Measurements from ENCODE around the gene EGFR. TPM values are rescaled to one million over a fixed set of nuclear protein-coding genes. Genes with fewer than 3 reads are reported as not detected.
A peak's percentile ranks its signal among the peaks of the same experiment; 100 is the strongest.

The EGFR gene
- total RNA-seq, 4 donors from 2014 or later = 79.3 to 125 (median 110) TPM

DNA sequence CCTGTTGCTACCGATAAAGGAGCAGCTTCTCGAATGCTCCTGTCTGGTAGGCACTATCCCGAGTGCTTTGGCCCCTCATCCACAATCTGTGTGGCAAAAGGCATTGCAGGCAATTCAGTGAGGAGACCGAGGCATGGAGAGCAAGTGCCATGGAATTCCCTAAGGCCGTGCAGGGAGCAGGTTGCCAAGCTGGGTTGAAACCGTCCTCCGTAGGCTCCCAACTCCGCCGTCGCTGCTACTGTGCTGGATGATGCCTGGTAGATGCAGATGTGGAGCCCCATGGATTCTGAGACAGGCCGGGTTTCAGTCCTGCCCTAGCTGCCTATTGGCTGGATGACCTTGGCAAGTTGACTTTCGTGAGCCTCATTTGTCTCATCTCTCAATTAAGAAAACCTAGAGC is 85.3 kb downstream of the EGFR start:
- H3K36me3 ChIP-seq = no peaks in the 10 kb centered on the region
- peak overlapping the region in 2 of 4 donors; percentile 1 to 23 for H3K27ac ChIP-seq (replicated peaks in 1 of 4)
- H3K9me3 ChIP-seq = no peaks in the 10 kb centered on the region
- DNase-seq (ENCODE audit: extremely low spot score) = no peak
- H3K27me3 ChIP-seq = no peaks in the 10 kb centered on the region
- no peak overlapping the region for H3K4me3 ChIP-seq
- TF ChIP-seq CTCF (IDR thresholded peaks at IDR 0.05) (no peak), EP300 (IDR thresholded peaks at IDR 0.05) (no peak), POLR2AphosphoS5 (IDR thresholded peaks at IDR 0.05) (no peak), POLR2A (IDR thresholded peaks at IDR 0.05; ENCODE audit: low read depth) (no peak)
- intact Hi-C loops (cut with DNase I) = no loop called here
- H3K4me1 ChIP-seq = peaks cover 29 to 83% (median 73%) of the 10 kb centered on the region in 4 donors
- WGBS = 94% methylated on average over 12 of the region's 12 CpGs

DNA sequence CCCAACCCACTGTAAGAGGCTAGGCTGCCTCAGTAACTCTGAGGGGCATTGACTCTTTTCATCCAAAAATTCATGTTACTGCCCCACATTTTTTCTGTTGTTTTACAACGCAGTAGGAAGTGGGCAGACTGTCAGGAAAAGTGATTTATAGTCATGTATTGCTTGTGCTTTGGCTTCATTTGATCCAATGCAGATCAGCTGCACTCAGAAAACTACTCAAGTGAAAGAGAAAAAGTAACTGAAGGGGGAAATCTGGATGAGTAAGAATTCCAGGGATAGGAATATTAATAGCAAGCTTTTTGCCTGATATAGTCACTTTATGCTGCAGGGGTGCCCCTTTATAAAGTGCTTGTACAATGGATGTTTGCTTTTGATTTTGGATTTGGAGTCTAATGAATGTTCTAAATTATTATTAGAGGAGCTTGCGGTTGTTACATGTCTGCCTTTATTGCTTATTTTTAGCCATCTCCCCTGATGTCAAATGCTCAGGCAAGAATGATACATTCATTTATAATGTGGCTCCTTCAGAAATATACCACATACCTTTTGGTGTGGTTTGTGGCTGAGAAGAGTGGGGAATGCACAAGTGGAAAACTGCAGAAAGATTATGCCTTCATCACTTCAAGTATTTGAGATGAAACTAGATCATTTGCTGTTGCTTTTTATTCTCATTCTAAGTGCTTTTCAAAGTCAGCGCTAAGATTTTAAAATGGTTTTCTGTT is 86.1 kb downstream of the EGFR start:
- Histone ChIP-seq H3K27ac (replicated peaks in 1 of 4) (peak overlapping the region in 2 of 4 donors; percentile 1 to 23), H3K27me3 (no peaks in the 10 kb centered on the region), H3K9me3 (no peaks in the 10 kb centered on the region), H3K36me3 (no peaks in the 10 kb centered on the region), H3K4me1 (peaks cover 26 to 83% (median 73%) of the 10 kb centered on the region in 4 donors), H3K4me3 (no peak overlapping the region)
- TF ChIP-seq EP300 (IDR thresholded peaks at IDR 0.05) (no peak), CTCF (IDR thresholded peaks at IDR 0.05) (no peak), POLR2AphosphoS5 (IDR thresholded peaks at IDR 0.05) (no peak), POLR2A (IDR thresholded peaks at IDR 0.05; ENCODE audit: low read depth) (no peak)
- no peak for DNase-seq (ENCODE audit: extremely low spot score)
- 51% methylated on average over 3 of the region's 3 CpGs for WGBS
- intact Hi-C loops (cut with DNase I) = no loop called here

DNA sequence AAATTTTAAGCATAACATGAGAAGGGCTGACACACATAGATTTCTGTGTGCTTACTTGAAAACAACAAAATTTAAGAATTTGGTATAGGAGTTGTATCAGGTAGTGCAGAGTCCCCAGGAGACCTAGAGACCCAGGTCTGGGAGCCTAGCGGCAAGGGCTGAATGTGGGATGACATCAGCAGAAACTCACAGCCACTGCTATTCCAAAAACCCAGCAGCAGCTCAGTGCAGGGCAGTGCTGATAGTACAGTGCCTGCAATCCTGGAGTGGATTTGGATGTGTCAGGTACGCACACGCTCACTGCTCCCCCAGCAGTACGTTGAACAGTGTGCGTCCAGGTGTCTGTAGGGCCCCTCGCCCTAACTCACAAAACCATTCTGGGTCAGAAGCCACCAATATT is 87.1 kb downstream of the EGFR start:
- Histone ChIP-seq H3K4me1 (peaks cover 18 to 83% (median 73%) of the 10 kb centered on the region in 4 donors), H3K27ac (replicated peaks in 1 of 4) (peak overlapping the region in 1 of 4 donors; percentile 2), H3K36me3 (no peaks in the 10 kb centered on the region), H3K9me3 (no peaks in the 10 kb centered on the region), H3K4me3 (no peak overlapping the region), H3K27me3 (no peaks in the 10 kb centered on the region)
- DNase-seq (ENCODE audit: extremely low spot score) = no peak
- TF ChIP-seq POLR2AphosphoS5 (IDR thresholded peaks at IDR 0.05) (no peak), POLR2A (IDR thresholded peaks at IDR 0.05; ENCODE audit: low read depth) (no peak), CTCF (IDR thresholded peaks at IDR 0.05) (no peak)
- WGBS = 90% methylated on average over 3 of the region's 6 CpGs
- intact Hi-C loops (cut with DNase I) = no loop called here

GRCh38 chr7:55107946-55108345 is 89.1 kb downstream of the EGFR start:
- Histone ChIP-seq H3K4me1 (peaks cover 10 to 89% (median 71%) of the 10 kb centered on the region in 4 donors), H3K9me3 (no peaks in the 10 kb centered on the region), H3K27ac (replicated peaks in 1 of 4) (no peak overlapping the region), H3K36me3 (no peaks in the 10 kb centered on the region), H3K27me3 (no peaks in the 10 kb centered on the region), H3K4me3 (no peak overlapping the region)
- intact Hi-C loops (cut with DNase I) = no loop called here
- DNase-seq (ENCODE audit: extremely low spot score) = no peak
- no peak for TF ChIP-seq EP300 (IDR thresholded peaks at IDR 0.05)
- no peak for TF ChIP-seq POLR2AphosphoS5 (IDR thresholded peaks at IDR 0.05)
- no peak for TF ChIP-seq POLR2A (IDR thresholded peaks at IDR 0.05; ENCODE audit: low read depth)
- no peak for TF ChIP-seq CTCF (IDR thresholded peaks at IDR 0.05)
- WGBS = 88% methylated on average over 4 of the region's 4 CpGs

DNA sequence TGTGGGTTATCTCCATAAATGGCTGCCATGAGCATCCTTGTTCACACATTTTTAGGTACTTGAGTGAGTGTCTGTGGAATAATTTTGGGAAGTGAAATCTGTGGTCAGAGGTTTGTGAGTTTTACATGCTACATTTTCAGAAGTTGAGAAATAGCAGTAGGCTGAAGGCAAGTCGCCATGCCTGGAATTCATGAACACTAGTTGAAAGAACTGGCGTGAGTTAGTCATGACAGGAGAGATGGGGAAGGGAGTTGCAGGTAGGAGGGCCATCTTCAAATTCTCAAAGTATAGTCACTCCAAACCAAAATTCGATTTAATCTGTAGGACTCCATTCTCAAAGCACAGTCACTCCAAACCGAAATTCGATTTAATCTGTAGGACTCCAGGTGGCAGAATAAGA is 89.6 kb downstream of the EGFR start:
- Histone ChIP-seq H3K36me3 (no peaks in the 10 kb centered on the region), H3K4me3 (no peak overlapping the region), H3K9me3 (no peaks in the 10 kb centered on the region), H3K4me1 (peaks cover 10 to 93% (median 73%) of the 10 kb centered on the region in 4 donors), H3K27ac (replicated peaks in 1 of 4) (no peak overlapping the region), H3K27me3 (no peaks in the 10 kb centered on the region)
- TF ChIP-seq EP300 (IDR thresholded peaks at IDR 0.05) (no peak), CTCF (IDR thresholded peaks at IDR 0.05) (no peak), POLR2AphosphoS5 (IDR thresholded peaks at IDR 0.05) (no peak), POLR2A (IDR thresholded peaks at IDR 0.05; ENCODE audit: low read depth) (no peak)
- 90% methylated on average over 5 of the region's 5 CpGs for WGBS
- intact Hi-C loops (cut with DNase I) = no loop called here
- DNase-seq (ENCODE audit: extremely low spot score) = no peak

All from esophagus muscularis mucosa (tissue), 4 donors.